AG09319 (cell line): ENCODE measurements around the gene DNPH1.

Experiments
- DNase-seq: peaks from one replicate; pipeline ENCODE4 v3.0.0-alpha.2; 2010; ENCODE audit warnings: low read depth; ENCODE audit errors: extremely low read depth
- TF ChIP-seq, protein P1 (sequence below): IDR thresholded peaks from 2 replicates; pipeline ENCODE4 v1.5.1; 2011; ENCODE audit warnings: low read depth, mild to moderate bottlenecking, inconsistent platforms, low read length, moderate library complexity

Gene DNPH1

DNA sequence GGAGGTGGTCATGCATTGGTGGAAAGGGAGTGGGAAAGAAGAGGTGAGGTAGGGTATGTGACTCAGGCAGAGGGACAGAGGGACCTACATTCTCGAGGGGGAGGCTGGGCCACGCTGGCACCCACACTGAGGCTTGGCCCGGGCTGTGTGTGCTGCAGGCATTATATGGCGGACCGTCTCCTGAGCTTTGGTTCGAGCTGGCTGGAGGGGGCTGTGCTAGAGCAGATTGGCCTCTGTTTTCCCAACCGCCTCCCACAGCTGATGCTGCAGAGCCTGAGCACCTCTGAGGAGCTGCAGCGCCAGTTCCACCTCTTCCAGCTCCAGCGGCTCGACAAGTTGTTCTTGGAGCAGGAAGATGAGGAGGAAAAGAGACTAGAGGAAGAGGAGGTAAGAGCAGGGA is 23.4 kb downstream of the DNPH1 start:
- DNase-seq = no peak

DNA sequence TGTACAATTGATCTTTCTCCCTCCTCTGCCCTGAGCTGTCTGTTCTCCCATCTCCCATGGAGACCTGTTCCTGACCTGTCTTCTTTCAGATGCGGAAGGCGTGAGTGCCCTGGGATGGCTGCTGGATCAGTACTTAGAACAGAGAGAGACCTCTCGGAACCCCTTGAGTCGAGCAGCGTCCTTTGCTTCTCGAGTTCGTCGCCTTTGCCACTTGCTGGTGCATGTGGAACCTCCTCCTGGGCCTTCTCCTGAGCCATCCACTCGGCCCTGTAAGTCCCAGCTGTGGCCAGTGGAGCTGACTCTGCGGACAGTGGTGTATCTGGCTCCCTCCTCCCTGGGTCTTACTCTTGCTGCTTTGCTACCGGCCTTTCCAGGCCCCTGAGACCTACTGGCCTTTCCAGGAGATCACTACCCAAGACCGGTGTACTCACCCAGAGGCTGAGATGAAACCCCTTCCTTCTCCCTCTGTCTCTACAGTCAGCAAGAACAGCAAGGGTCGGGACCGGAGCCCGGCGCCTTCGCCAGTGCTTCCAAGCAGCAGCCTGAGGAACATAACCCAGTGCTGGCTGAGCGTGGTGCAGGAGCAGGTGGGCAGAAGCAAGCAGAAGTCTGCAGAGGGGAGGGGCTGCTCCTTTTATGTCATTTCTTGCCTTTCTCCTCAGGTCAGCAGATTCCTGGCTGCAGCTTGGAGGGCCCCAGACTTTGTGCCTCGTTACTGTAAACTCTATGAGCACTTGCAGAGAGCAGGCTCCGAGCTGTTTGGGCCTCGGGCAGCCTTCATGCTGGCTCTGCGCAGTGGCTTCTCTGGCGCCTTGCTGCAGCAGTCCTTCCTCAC is 24.8 kb downstream of the DNPH1 start:
- TF ChIP-seq, protein P1, sequence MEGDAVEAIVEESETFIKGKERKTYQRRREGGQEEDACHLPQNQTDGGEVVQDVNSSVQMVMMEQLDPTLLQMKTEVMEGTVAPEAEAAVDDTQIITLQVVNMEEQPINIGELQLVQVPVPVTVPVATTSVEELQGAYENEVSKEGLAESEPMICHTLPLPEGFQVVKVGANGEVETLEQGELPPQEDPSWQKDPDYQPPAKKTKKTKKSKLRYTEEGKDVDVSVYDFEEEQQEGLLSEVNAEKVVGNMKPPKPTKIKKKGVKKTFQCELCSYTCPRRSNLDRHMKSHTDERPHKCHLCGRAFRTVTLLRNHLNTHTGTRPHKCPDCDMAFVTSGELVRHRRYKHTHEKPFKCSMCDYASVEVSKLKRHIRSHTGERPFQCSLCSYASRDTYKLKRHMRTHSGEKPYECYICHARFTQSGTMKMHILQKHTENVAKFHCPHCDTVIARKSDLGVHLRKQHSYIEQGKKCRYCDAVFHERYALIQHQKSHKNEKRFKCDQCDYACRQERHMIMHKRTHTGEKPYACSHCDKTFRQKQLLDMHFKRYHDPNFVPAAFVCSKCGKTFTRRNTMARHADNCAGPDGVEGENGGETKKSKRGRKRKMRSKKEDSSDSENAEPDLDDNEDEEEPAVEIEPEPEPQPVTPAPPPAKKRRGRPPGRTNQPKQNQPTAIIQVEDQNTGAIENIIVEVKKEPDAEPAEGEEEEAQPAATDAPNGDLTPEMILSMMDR = no peak

More for the DNA sequence above, 23.4 kb downstream of the DNPH1 start:
- TF ChIP-seq, protein P1 = no peak

DNA sequence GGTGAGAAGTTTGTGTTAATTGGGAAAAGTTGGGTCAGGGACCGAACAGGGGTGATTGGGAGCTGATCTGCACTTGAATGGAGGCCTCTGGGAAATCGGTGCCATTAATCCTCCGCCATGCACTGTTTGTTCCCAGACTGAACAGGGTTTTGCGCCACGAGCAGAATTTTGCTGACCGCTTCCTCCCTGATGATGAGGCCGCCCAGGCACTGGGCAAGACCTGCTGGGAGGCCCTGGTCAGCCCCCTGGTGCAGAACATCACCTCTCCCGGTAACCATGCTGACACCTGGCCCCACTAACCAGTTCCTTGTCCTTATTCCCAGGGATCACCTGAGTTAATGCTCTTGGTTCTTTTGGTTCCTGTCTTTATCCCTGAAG is 25.6 kb downstream of the DNPH1 start:
- TF ChIP-seq, protein P1 = no peak
- DNase-seq = no peak

More for the DNA sequence above, 24.8 kb downstream of the DNPH1 start:
- DNase-seq = no peak

DNA sequence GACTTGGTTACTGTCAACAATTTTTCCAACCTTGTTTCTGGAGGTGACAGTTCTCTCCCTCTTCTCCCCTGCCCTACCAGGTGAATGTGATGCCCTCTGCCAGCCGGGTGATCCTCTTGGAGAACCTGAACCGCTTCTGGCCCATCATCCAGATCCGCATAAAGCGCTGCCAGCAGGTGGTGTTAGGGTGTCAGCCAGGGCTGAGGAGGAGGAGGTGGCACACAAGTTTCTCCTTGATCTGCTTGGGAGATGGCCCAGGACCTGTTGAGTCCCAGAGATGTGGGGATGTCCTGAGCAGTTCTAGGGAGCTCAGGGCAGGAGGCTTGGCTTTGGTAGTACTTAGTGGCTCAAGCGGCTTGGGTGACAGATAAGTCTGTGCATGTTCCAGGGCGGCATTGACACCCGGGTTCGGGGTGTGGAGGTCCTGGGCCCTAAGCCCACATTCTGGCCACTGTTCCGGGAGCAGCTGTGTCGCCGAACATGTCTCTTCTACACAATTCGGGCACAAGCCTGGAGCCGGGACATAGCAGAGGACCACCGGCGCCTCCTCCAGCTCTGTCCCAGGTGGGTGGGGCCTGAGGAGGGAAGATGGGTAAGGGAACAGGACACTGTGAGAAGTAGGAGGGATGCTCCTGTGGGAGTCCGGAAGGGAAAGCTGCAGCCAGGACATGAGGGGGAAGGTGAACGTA is 26.1 kb downstream of the DNPH1 start:
- TF ChIP-seq, protein P1 = no peak
- no peak for DNase-seq

DNA sequence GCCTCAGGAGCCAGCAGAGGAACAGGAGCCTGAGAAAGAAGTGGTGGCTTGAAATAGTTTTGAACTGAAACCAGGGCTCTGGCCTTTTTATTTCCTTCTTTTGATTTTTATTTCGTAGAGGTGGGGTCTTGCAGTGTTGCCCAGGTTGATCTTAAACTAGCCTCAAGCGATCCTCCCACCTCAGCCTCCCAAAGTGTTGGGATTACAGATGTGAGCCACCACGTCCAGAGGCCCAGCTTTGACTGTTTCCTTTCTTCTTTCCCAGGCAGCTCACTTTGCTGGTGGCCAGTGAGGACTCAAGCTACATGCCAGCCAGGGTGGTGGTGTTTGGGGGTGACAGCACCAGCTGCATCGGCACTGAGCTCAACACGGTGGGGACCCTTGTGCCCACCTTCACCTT is 26.8 kb downstream of the DNPH1 start:
- DNase-seq = no peak
- TF ChIP-seq, protein P1 = no peak

DNA sequence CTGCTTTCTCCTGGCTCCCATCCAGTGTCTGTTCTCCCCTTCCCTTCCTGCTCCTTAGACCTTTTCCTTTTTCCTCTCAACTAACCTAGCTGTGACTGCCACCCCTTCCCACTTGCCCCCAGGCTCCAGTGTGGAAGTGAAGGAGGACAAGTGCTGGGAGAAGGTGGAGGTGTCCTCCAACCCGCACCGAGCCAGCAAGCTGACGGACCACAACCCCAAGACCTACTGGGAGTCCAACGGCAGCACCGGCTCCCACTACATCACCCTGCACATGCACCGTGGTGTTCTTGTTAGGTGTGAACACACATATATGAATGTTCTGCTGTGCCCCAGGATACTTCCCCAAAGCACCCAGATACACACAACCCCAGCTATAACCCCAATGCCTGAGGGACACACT is 28.7 kb downstream of the DNPH1 start:
- no peak for DNase-seq
- TF ChIP-seq, protein P1 = no peak

DNA sequence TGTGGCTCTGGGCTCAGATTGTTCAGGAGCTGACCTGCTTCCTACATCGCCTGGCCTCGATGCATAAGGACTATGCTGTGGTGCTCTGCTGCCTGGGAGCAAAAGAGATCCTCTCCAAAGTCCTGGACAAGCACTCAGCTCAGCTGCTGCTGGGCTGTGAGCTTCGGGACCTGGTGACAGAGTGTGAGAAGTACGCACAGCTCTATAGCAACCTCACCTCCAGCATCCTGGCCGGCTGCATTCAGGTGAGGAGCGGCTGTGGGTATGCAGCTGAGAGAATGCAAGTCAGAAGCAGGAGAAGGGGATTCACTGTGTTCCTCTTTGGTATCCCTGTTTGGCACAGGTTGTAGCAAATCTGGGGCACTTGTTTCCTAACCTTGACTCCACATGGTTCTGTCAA is 29.4 kb downstream of the DNPH1 start:
- DNase-seq = no peak
- TF ChIP-seq, protein P1 = no peak
